HG02870 (cell line): ENCODE results near the gene IFNA4.
"Not testable (repeated sequence)": the region's sequence is repeated elsewhere in the genome, so short reads cannot be mapped to it uniquely, and the experiment has no call there.

Source experiments
- ATAC-seq: cut with Tn5 transposase; IDR thresholded peaks from one replicate; pipeline ENCODE4 v1.9.1; 2021; ENCODE audit warnings: mild to moderate bottlenecking, moderate library complexity; ENCODE audit not compliant: unreplicated experiment

IFNA4 gene

GRCh38 chr9:21166560-21166959, 20.8 kb downstream of the IFNA4 start, which contains the start of gene IFNA21:
Gene IFNA21, minus strand, starts transcription at chr9:21166660. Its CDS starts 48 bp downstream, at chr9:21166612.
- not testable (repeated sequence) for ATAC-seq

GRCh38 chr9:21165516-21165915, 21.9 kb downstream of the IFNA4 start:
- no peak for ATAC-seq

GRCh38 chr9:21160178-21160577, 27.2 kb downstream of the IFNA4 start:
- peak; percentile 88 for ATAC-seq

GRCh38 chr9:21155501-21155900, 31.9 kb downstream of the IFNA4 start:
- ATAC-seq, result no peak

GRCh38 chr9:21154018-21154608, 33.3 kb downstream of the IFNA4 start:
- ATAC-seq, result peak; percentile 68

GRCh38 chr9:21153336-21154017, 33.9 kb downstream of the IFNA4 start:
- peak; percentile 14 for ATAC-seq

- peak; percentile 41 for ATAC-seq
These were observed 42.8 kb downstream of the IFNA4 start for GRCh38 chr9:21144603-21145002.

- peak; percentile 80 for ATAC-seq
These were observed 45.9 kb downstream of the IFNA4 start, which contains the start of gene IFNW1 for GRCh38 chr9:21141427-21141882. Gene IFNW1, minus strand, starts transcription at chr9:21141832. Its CDS starts 262 bp downstream, at chr9:21141570.

- ATAC-seq, result no peak
These were observed 50.4 kb downstream of the IFNA4 start for GRCh38 chr9:21137020-21137419.
